Measurements from ENCODE around the gene SLC22A9. TPM values are rescaled to one million over a fixed set of nuclear protein-coding genes. Genes with fewer than 3 reads are reported as not detected.

Gene SLC22A9
- total and polyA plus RNA-seq, 8 donors = not detected

- intact Hi-C loops (cut with DNase I; ENCODE audit: low total_unique reads) = no loop called here
- no peaks in the 10 kb centered on the region for H3K36me3 ChIP-seq
- WGBS, 5 donors = 52 to 62% (median 58%) methylated on average over 2 of the region's 2 CpGs
Observed at GRCh38 chr11:63380130-63380529, 10.5 kb downstream of the SLC22A9 start.

DNA sequence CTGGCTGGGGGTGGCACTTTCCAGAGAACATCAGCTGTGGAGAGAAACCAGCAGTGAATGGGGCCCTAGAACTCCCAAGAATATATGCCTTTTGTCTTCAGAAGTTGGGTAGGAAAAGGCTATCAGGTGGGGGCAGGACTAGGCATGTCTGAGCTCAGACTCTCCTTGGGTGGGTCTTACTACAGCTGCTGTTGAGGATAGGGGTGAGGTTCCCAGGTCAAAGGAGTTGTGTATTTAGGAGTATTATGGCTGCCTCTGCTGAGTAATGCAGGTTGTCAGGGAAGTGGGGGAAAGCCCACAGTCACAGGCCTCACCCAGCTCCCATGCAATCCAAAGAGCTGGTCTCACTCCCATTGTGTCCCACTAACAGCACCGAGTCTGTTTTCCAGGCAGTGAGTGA lies 26.1 kb downstream of the SLC22A9 start:
- no peak overlapping the region for H3K27ac ChIP-seq
- no peaks in the 10 kb centered on the region for H3K9me3 ChIP-seq
- whole genome bisulfite sequencing, 5 donors = 48 to 71% (median 58%) methylated on average over 1 of the region's 1 CpG
- intact Hi-C loops (cut with DNase I; ENCODE audit: low total_unique reads) = no loop called here
- H3K4me3 ChIP-seq = no peak overlapping the region
- peaks cover 0 to 3% (median 0%) of the 10 kb centered on the region in 3 donors for H3K27me3 ChIP-seq
- no peak for DNase-seq
- no peaks in the 10 kb centered on the region for H3K36me3 ChIP-seq
- TF ChIP-seq POLR2A (IDR thresholded peaks at IDR 0.05) (no peak), POLR2AphosphoS5 (IDR thresholded peaks at IDR 0.05) (no peak), EP300 (IDR thresholded peaks at IDR 0.05) (no peak)
- TF ChIP-seq, protein P1, sequence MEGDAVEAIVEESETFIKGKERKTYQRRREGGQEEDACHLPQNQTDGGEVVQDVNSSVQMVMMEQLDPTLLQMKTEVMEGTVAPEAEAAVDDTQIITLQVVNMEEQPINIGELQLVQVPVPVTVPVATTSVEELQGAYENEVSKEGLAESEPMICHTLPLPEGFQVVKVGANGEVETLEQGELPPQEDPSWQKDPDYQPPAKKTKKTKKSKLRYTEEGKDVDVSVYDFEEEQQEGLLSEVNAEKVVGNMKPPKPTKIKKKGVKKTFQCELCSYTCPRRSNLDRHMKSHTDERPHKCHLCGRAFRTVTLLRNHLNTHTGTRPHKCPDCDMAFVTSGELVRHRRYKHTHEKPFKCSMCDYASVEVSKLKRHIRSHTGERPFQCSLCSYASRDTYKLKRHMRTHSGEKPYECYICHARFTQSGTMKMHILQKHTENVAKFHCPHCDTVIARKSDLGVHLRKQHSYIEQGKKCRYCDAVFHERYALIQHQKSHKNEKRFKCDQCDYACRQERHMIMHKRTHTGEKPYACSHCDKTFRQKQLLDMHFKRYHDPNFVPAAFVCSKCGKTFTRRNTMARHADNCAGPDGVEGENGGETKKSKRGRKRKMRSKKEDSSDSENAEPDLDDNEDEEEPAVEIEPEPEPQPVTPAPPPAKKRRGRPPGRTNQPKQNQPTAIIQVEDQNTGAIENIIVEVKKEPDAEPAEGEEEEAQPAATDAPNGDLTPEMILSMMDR (IDR thresholded peaks at IDR 0.05) = no peak
- no peaks in the 10 kb centered on the region for H3K4me1 ChIP-seq

More at GRCh38 chr11:63380130-63380529, 10.5 kb downstream of the SLC22A9 start:
- TF ChIP-seq POLR2AphosphoS5 (IDR thresholded peaks at IDR 0.05) = no peak
- TF ChIP-seq POLR2A (IDR thresholded peaks at IDR 0.05) = no peak
- TF ChIP-seq EP300 (IDR thresholded peaks at IDR 0.05) = no peak
- TF ChIP-seq, protein P1 (IDR thresholded peaks at IDR 0.05) = no peak
- H3K27me3 ChIP-seq = no peaks in the 10 kb centered on the region
- DNase-seq = no peak
- H3K27ac ChIP-seq = no peak overlapping the region
- H3K4me1 ChIP-seq = no peaks in the 10 kb centered on the region
- H3K9me3 ChIP-seq = no peaks in the 10 kb centered on the region
- H3K4me3 ChIP-seq = no peak overlapping the region

GRCh38 chr11:63404161-63404935 lies 34.8 kb downstream of the SLC22A9 start:
- Histone ChIP-seq H3K4me3 (no peak overlapping the region), H3K36me3 (no peaks in the 10 kb centered on the region), H3K9me3 (no peaks in the 10 kb centered on the region), H3K27me3 (no peaks in the 10 kb centered on the region), H3K4me1 (no peaks in the 10 kb centered on the region), H3K27ac (no peak overlapping the region)
- TF ChIP-seq EP300 (IDR thresholded peaks at IDR 0.05) (no peak), POLR2AphosphoS5 (IDR thresholded peaks at IDR 0.05) (no peak), POLR2A (IDR thresholded peaks at IDR 0.05) (no peak)
- TF ChIP-seq, protein P1 (IDR thresholded peaks at IDR 0.05) = no peak
- no peak for DNase-seq
- intact Hi-C loops (cut with DNase I; ENCODE audit: low total_unique reads) = no loop called here
- 66 to 76% (median 71%) methylated on average over 5 of the region's 5 CpGs for WGBS, 5 donors

DNA sequence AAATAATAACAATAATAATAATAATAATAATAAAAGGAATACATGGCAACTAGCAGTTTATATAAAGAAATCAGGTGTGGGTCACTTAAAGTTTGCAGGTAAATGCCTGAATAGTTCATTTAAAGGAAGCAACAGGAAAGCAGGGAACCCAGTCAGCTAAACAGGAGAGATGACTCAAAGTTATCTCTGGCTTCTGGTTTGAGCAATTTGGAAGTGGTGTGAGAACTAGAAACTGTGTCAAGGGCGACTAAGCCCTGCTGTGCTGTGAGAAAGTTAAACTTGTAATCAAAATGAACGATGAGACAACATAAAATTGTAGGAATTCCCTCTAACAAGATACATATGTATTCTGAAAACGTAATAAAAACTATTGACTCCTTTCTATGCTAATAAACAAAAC lies 35.5 kb downstream of the SLC22A9 start:
- Histone ChIP-seq H3K36me3 (no peaks in the 10 kb centered on the region), H3K27me3 (no peaks in the 10 kb centered on the region), H3K4me3 (no peak overlapping the region), H3K9me3 (no peaks in the 10 kb centered on the region), H3K27ac (no peak overlapping the region), H3K4me1 (no peaks in the 10 kb centered on the region)
- intact Hi-C loops (cut with DNase I; ENCODE audit: low total_unique reads) = no loop called here
- TF ChIP-seq POLR2A (IDR thresholded peaks at IDR 0.05) = no peak
- no peak for TF ChIP-seq EP300 (IDR thresholded peaks at IDR 0.05)
- 69 to 79% (median 77%) methylated on average over 3 of the region's 3 CpGs for WGBS, 5 donors
- DNase-seq = no peak

GRCh38 chr11:63406458-63406857 lies 36.9 kb downstream of the SLC22A9 start:
- H3K4me3 ChIP-seq = no peak overlapping the region
- H3K27me3 ChIP-seq = no peaks in the 10 kb centered on the region
- intact Hi-C loops (cut with DNase I; ENCODE audit: low total_unique reads) = no loop called here
- H3K27ac ChIP-seq = no peak overlapping the region
- 81 to 94% (median 85%) methylated on average over 2 of the region's 2 CpGs for WGBS, 5 donors
- H3K4me1 ChIP-seq = no peaks in the 10 kb centered on the region
- H3K9me3 ChIP-seq = no peaks in the 10 kb centered on the region
- TF ChIP-seq POLR2A (IDR thresholded peaks at IDR 0.05) (no peak), EP300 (IDR thresholded peaks at IDR 0.05) (no peak), POLR2AphosphoS5 (IDR thresholded peaks at IDR 0.05) (no peak)
- TF ChIP-seq, protein P1 (IDR thresholded peaks at IDR 0.05) = no peak
- no peak for DNase-seq
- no peaks in the 10 kb centered on the region for H3K36me3 ChIP-seq
